ENCODE measurements around the gene CBY2.

GRCh38 chr13:45702869-45703391 is 810 bp downstream of the CBY2 start:
- TF ChIP-seq CTCF (IDR thresholded peaks at IDR 0.05; ENCODE audit: low read depth, low read length, poor library complexity, severe bottlenecking) (no peak), EZH2phosphoT487 (IDR thresholded peaks at IDR 0.05; ENCODE audit: borderline replicate concordance, low read length) (no peak)

All from DOHH2 (cell line).